ENCODE measurements around the gene GJA10.

Gene GJA10

DNA sequence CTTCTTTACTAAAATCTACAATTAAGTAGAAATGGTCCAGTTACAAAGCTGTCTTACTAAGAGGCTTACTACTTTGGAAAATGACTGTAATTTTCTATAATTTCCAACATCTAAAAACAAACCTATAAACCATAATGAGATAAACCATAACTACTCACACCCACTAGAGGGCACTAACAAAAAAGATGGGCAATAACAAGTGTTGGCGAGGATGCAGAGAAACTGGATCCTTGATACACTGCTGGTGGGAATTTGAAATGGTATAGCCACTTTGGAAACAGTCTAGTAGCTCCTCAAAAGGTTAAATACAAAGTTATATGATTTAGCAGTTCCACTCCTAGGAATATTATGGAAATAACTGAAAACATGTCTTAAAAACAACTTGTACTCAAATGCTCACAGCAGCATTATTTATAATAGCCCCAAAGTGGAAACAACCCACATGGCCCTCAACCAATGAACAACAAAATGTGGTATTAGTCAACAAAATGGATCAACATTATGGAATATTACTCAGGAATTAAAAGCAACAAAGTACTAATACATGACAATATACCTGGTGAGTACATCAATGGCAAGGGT is 50.6 kb downstream of the GJA10 start:
- DNase-seq (ENCODE audit: low read depth, low spot score) = no peak
